Measurements from ENCODE around the gene EYS. TPM values are rescaled to one million over a fixed set of nuclear protein-coding genes. Genes with fewer than 3 reads are reported as not detected.

The EYS gene
- total and polyA plus RNA-seq, 2 of the 8 experiments (the other 6 are each of a cell fraction or from before 2014, with no cell fraction given): 0.05 to 0.13 TPM

GRCh38 chr6:64146876-64147275 lies 1560.2 kb downstream of the EYS start:
- no peak overlapping the region for H2BK12ac ChIP-seq (ENCODE audit: low read depth, low read length)
- H3K23ac ChIP-seq (ENCODE audit: insufficient read length): no peak overlapping the region
- no peak overlapping the region for H3K4me2 ChIP-seq (ENCODE audit: insufficient read depth in 1 of 2, low read depth in 2 of 2, low read length in 2 of 2)
- no peak overlapping the region for H2AK5ac ChIP-seq (ENCODE audit: low read depth, low read length)
- no peak overlapping the region for H3K14ac ChIP-seq (ENCODE audit: insufficient read length)
- no peak overlapping the region for H2BK120ac ChIP-seq (replicated peaks; ENCODE audit: low read depth, low read length)
- POLR2A ChIA-PET (ENCODE audit: partially characterized antibody): no interaction called here
- no peak overlapping the region for H3K27ac ChIP-seq (ENCODE audit: low read depth, low read length)
- TF ChIP-seq SP2 (IDR thresholded peaks at IDR 0.05; ENCODE audit: low read length) (no peak), RAD21 (IDR thresholded peaks at IDR 0.05 in 1 of 2, conservative IDR thresholded peaks at IDR 0.05 in 1 of 2; ENCODE audit: low read depth in 2 of 2, low read length in 2 of 2) (no peak), TAF1 (IDR thresholded peaks at IDR 0.05; ENCODE audit: low read depth, low read length) (no peak), CTBP2 (IDR thresholded peaks at IDR 0.05; ENCODE audit: borderline replicate concordance, insufficient read depth, insufficient read length, low read length) (no peak), YY1 (IDR thresholded peaks at IDR 0.05; ENCODE audit: low read depth, low read length) (no peak), SIN3A (conservative IDR thresholded peaks at IDR 0.05 in 1 of 2, IDR thresholded peaks at IDR 0.05 in 1 of 2; ENCODE audit: low read depth in 1 of 2, low read length in 2 of 2) (no peak), ATF2 (IDR thresholded peaks at IDR 0.05; ENCODE audit: low read length) (no peak), CREB1 (IDR thresholded peaks at IDR 0.05) (no peak)
- FAIRE-seq (no peak), DNase-seq (ENCODE audit: low read depth in 1 of 2, low spot score in 2 of 2) (no peak)
- H2BK20ac ChIP-seq (ENCODE audit: low read length): no peak overlapping the region
- H3K9me3 ChIP-seq (ENCODE audit: insufficient read depth in 2 of 2, low read depth in 1 of 2, low read length in 1 of 2): no peaks in the 10 kb centered on the region
- 86% methylated on average over 2 of the region's 2 CpGs; no CpG with 5 or more reads in 1 of the 2 experiments for WGBS, 2 experiments (ENCODE audit: extremely low coverage in 1 of 2, insufficient coverage in 1 of 2, insufficient read length in 1 of 2, insufficient replicate concordance in 2 of 2, low coverage in 1 of 2, low lambda C conversion rate in 2 of 2, missing lambda C conversion rate in 1 of 2)
- no peaks in the 10 kb centered on the region for H3K79me2 ChIP-seq (ENCODE audit: control insufficient read depth in 1 of 2, insufficient read depth in 2 of 2, low read length in 2 of 2)
- H4K5ac ChIP-seq (ENCODE audit: insufficient read length, low read depth, low read length): no peak overlapping the region
- no peak overlapping the region for H2AFZ ChIP-seq (ENCODE audit: low read length)
- no peak overlapping the region for H3K9ac ChIP-seq (replicated peaks in 1 of 4; ENCODE audit: extremely low read depth in 1 of 4, low read depth in 3 of 4, low read length in 3 of 4)
- H3K56ac ChIP-seq (replicated peaks; ENCODE audit: insufficient read length, low read depth, low read length): no peak overlapping the region
- no peaks in the 10 kb centered on the region for H4K20me1 ChIP-seq (replicated peaks in 1 of 2; ENCODE audit: control insufficient read depth in 1 of 2, insufficient read depth in 2 of 2, low read length in 2 of 2)
- H3K18ac ChIP-seq (ENCODE audit: extremely low read depth, low read length): no peak overlapping the region
- no peaks in the 10 kb centered on the region for H3K4me1 ChIP-seq (replicated peaks in 1 of 4; ENCODE audit: control insufficient read depth in 3 of 4, insufficient read depth in 4 of 4, low read length in 3 of 4)
- H2BK5ac ChIP-seq (ENCODE audit: low read depth, low read length): no peak overlapping the region
- H3K27me3 ChIP-seq (replicated peaks in 1 of 4; ENCODE audit: control insufficient read depth in 3 of 4, extremely low read depth in 1 of 4, insufficient read depth in 3 of 4, low read length in 3 of 4): no peaks in the 10 kb centered on the region
- no peak overlapping the region for H3K4ac ChIP-seq (replicated peaks; ENCODE audit: insufficient read length, low read depth, low read length)
- H4K8ac ChIP-seq (ENCODE audit: extremely low read depth, insufficient read depth, low read length): no peak overlapping the region
- H3K79me1 ChIP-seq (ENCODE audit: low read depth, low read length): no peaks in the 10 kb centered on the region
- H2BK15ac ChIP-seq (ENCODE audit: low read length): no peak overlapping the region
- H3K36me3 ChIP-seq (ENCODE audit: control insufficient read depth in 2 of 4, insufficient read depth in 4 of 4, low read length in 3 of 4): no peaks in the 10 kb centered on the region
- H3K4me3 ChIP-seq (ENCODE audit: extremely low read depth in 1 of 4, insufficient read depth in 2 of 4, low read depth in 3 of 4, low read length in 4 of 4): no peak overlapping the region
- no peak overlapping the region for H4K91ac ChIP-seq (replicated peaks; ENCODE audit: insufficient read length, low read length)
- no peaks in the 10 kb centered on the region for H3K23me2 ChIP-seq (ENCODE audit: low read depth, low read length)
- CTCF ChIA-PET (ENCODE audit: partially characterized antibody): interaction anchor here (0.7 kb wide), 1 partner anchor 242 kb away, joined by 3 read pairs; no protein-coding TSS in a partner anchor

Measured in H1 (cell line).